Effector memory CD8-positive, alpha-beta T cell (primary cell): ENCODE results near the gene KLHL33.

Experiments used
- ATAC-seq: fragments of 150-1000 bp; cut with Tn5 transposase; replicated peaks from 2 replicates; pipeline ENCODE4 v1.10.0; 2021; ENCODE audit warnings: mild to moderate bottlenecking, moderate library complexity
- DNase-seq, 3 experiments: peaks; one replicate each; pipeline ENCODE4 v3.0.0; 2021
- H3K27ac Mint-ChIP-seq, 2 donors: one replicate each; pipeline ENCODE4 v1.8.0; 2022; ENCODE audit warnings: mild to moderate bottlenecking in 2 of 2, mixed read lengths in 2 of 2, moderate library complexity in 2 of 2
- H3K27me3 Mint-ChIP-seq, 2 donors: one replicate each; pipeline ENCODE4 v1.8.0; 2022; ENCODE audit warnings: mixed read lengths in 2 of 2
- H3K36me3 Mint-ChIP-seq: one replicate; pipeline ENCODE4 v1.8.0; 2022; ENCODE audit warnings: mild to moderate bottlenecking, moderate library complexity, mixed read lengths; ENCODE audit not compliant: insufficient read depth
- H3K4me1 Mint-ChIP-seq, 2 donors: one replicate each; pipeline ENCODE4 v1.8.0; 2022; ENCODE audit warnings: low read depth in 2 of 2, mixed read lengths in 2 of 2
- H3K4me3 Mint-ChIP-seq, 2 donors: one replicate each; pipeline ENCODE4 v1.8.0; 2022; ENCODE audit warnings: mild to moderate bottlenecking in 2 of 2, mixed read lengths in 2 of 2, moderate library complexity in 2 of 2
- H3K9me3 Mint-ChIP-seq, 2 donors: one replicate each; pipeline ENCODE4 v1.8.0; 2022; ENCODE audit warnings: mixed read lengths in 2 of 2

The KLHL33 gene

DNA sequence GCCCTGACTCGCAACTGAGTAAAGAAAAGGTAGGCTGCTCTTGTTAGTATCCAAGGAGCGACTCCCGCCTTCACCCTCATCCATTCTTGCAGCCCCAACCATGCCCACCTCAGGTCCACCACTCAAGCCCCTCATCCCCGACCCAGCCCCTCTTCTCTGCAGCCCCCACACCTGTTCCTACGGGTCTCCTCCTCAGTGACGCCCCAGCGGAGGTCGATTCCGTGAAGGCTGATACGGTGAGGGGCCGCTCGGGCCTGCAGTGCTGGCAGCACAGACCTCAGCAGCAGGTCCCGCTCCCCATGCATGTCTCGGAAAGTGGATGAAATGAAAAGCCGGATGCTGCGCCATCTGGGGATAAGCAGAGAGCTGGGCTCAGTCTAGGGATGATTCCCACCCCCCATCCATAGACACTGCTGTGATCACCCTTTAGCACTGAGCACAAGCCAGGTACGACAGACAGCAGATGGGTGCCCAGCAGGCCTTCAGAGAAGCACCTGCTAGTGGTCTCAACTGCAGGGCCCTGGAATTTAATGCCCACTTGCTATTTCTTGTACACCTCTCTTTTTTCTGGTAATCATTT is 49.6 kb downstream of the KLHL33 start:
- Mint-ChIP-seq H3K4me3 (no peak overlapping the region), H3K36me3 (peaks cover 79% of the 10 kb centered on the region), H3K4me1 (peaks cover 0 to 4% of the 10 kb centered on the region in 2 donors), H3K27me3 (no peaks in the 10 kb centered on the region), H3K9me3 (no peaks in the 10 kb centered on the region), H3K27ac (no peak overlapping the region)
- DNase-seq (no peak), ATAC-seq (no peak)

DNA sequence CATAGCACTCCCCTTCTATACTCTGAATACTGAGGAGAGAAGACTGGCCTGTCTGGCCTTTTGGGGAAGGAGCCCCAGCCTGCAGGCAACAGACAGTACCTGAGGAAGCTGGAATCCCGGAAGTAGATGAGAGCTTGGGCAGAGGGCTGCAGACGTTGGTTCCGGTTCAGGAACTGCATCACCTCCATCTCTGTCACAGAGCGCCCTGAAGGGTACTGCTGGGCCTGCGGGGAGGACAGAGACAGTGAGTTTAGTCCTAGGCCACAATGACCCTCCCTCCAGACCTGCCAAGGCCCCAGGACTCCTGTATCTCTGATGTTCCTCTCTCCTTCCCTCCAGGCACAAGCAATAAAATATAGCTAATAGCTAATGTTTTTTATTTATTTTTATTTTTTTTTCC is 51.1 kb downstream of the KLHL33 start:
- no peak for ATAC-seq
- Mint-ChIP-seq H3K4me3 (no peak overlapping the region), H3K4me1 (peaks cover 0 to 8% of the 10 kb centered on the region in 2 donors), H3K27ac (peak overlapping the region in 1 of 2 donors; percentile 51), H3K9me3 (no peaks in the 10 kb centered on the region), H3K36me3 (peaks cover 77% of the 10 kb centered on the region), H3K27me3 (no peaks in the 10 kb centered on the region)
- DNase-seq = no peak

DNA sequence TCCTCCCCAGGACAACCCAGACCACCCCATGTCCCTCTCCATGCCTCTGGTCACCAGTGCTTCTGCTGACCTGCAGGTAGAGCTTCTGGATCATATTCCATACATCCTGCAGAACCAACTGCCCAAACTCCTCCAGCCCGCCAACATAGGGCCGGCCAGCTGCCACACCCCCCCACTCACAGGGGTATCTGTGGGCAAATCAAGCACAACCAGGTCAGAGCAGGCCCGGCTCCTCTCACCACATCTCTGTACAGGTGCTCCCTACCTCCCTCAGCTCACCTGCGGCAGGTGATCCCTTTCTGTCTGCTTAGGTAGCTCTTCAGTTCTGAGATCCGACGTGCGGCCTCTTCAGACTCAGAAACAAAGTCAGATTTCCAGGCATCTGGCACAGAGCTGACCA is 51.6 kb downstream of the KLHL33 start:
- peaks cover 77% of the 10 kb centered on the region for H3K36me3 Mint-ChIP-seq
- peak overlapping the region in 1 of 2 donors; percentile 51 for H3K27ac Mint-ChIP-seq
- ATAC-seq = no peak
- H3K4me1 Mint-ChIP-seq = peaks cover 0 to 8% of the 10 kb centered on the region in 2 donors
- no peak for DNase-seq
- no peaks in the 10 kb centered on the region for H3K27me3 Mint-ChIP-seq
- H3K4me3 Mint-ChIP-seq = no peak overlapping the region
- no peaks in the 10 kb centered on the region for H3K9me3 Mint-ChIP-seq

DNA sequence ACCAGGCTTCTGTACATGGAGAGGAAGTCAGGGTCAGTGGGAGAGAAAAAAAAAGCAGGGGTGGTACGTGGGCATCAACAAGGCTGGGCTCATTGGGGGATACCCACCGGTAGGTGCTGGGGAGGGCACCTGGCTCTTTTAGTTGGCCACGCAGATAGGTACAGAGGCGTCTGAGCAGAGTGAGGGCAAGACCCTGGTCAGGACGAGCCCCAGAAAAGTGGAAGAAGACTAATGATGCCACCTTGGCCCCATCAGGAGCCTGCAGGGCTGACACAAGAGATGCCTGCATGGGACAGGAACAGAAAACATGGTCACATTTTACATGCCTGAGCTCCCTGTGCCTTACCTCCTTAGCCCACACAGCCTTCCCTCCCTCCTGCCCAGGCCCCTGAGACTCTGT is 52.3 kb downstream of the KLHL33 start:
- no peak for ATAC-seq
- peak overlapping the region in 1 of 2 donors; percentile 59 for H3K27ac Mint-ChIP-seq
- no peaks in the 10 kb centered on the region for H3K9me3 Mint-ChIP-seq
- peaks cover 75% of the 10 kb centered on the region for H3K36me3 Mint-ChIP-seq
- H3K4me3 Mint-ChIP-seq = no peak overlapping the region
- H3K27me3 Mint-ChIP-seq = no peaks in the 10 kb centered on the region
- peaks cover 0 to 8% of the 10 kb centered on the region in 2 donors for H3K4me1 Mint-ChIP-seq
- no peak for DNase-seq

DNA sequence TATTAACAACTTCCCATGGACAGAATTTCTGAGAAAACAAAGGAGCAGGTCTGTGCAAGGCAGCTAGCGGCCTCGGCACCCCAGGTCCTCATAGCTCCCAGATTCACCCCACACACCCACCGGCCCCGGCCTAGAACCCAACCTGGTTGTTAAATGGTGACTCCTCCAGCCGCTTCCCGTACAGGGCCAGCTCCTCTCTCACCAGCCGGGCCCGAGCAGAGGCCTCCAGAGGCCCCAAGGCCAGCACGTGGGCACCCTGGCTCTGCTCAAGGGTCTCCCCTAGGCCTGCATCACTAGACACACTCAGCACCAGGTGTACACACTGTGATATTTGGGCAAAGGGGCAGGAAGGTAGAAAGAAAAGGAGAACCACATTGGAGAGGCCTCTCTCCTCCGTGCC is 52.9 kb downstream of the KLHL33 start:
- DNase-seq = no peak
- Mint-ChIP-seq H3K4me1 (peaks cover 0 to 6% of the 10 kb centered on the region in 2 donors), H3K27ac (peak overlapping the region in 1 of 2 donors; percentile 59), H3K4me3 (no peak overlapping the region), H3K27me3 (no peaks in the 10 kb centered on the region), H3K9me3 (no peaks in the 10 kb centered on the region), H3K36me3 (peaks cover 75% of the 10 kb centered on the region)
- no peak for ATAC-seq

DNA sequence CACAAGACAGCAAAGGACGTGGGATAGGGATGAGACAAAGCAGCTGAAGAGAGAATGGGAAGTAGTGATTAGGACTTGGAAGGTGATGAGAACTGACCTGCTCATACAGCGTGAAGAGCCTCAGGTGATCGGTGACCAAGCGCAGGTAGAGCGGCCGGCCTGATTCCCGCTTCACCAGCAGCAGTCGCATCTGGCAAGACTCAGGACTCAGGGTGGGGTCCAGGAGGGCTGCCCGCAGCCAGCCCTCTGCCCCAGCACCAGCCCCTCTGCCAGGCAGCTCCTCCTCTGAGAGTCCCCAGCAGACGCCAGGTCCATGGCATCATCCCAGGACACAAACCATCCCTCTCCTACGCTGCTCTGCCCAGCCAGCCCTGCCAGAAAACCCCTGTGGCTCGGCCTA is 53.4 kb downstream of the KLHL33 start:
- Mint-ChIP-seq H3K36me3 (peaks cover 72% of the 10 kb centered on the region), H3K4me1 (peaks cover 0 to 4% of the 10 kb centered on the region in 2 donors), H3K27me3 (no peaks in the 10 kb centered on the region), H3K27ac (peak overlapping the region; percentile 9 to 49), H3K9me3 (no peaks in the 10 kb centered on the region), H3K4me3 (no peak overlapping the region)
- ATAC-seq = no peak
- DNase-seq = no peak

DNA sequence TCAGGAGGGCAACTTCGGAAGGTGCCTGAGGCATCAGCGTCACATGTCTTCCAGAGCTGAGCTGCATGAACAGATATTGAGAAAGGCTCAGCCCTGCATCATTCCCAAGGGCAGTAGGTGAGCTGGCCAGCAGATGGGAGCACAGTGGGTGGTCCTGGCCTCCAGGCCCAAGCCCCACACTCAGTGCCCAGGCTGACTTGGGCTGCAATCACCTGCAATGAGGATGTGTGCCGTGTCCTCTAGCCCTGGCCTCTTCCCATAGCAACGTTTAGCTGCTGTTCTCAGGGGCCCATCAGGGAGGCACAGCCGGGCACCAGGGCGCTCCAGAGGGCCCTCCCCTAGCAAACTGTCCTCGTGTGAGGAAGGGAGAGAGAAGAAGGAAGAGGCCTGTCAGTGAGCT is 54.6 kb downstream of the KLHL33 start:
- Mint-ChIP-seq H3K27me3 (no peaks in the 10 kb centered on the region), H3K27ac (peak overlapping the region in 1 of 2 donors; percentile 2), H3K9me3 (no peaks in the 10 kb centered on the region), H3K36me3 (peaks cover 71% of the 10 kb centered on the region), H3K4me1 (peaks cover 0 to 4% of the 10 kb centered on the region in 2 donors), H3K4me3 (no peak overlapping the region)
- ATAC-seq (no peak), DNase-seq (no peak)

DNA sequence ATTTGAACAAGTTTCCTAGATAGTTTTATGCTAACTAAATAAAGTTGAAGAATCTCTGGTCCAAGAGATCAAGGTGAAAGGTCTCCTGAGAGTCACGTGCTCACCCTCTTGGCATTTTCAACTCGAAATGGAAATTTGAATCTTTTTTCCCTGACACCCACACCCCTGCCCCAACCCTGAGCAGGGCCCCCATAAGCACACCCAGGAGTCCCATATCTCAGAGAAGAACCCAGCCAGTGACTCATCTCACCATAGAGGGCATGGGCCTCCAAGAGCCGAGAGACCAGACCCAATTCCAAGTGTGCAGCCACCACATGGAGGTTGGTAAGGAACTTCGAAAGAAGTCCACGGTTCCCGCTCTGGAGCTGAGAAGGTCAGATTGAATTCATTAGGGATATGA is 55.3 kb downstream of the KLHL33 start:
- peaks cover 71% of the 10 kb centered on the region for H3K36me3 Mint-ChIP-seq
- no peak for DNase-seq
- H3K4me1 Mint-ChIP-seq = peaks cover 0 to 4% of the 10 kb centered on the region in 2 donors
- ATAC-seq = no peak
- H3K27ac Mint-ChIP-seq = peak overlapping the region; percentile 2 to 56
- no peaks in the 10 kb centered on the region for H3K27me3 Mint-ChIP-seq
- H3K9me3 Mint-ChIP-seq = no peaks in the 10 kb centered on the region
- no peak overlapping the region for H3K4me3 Mint-ChIP-seq

DNA sequence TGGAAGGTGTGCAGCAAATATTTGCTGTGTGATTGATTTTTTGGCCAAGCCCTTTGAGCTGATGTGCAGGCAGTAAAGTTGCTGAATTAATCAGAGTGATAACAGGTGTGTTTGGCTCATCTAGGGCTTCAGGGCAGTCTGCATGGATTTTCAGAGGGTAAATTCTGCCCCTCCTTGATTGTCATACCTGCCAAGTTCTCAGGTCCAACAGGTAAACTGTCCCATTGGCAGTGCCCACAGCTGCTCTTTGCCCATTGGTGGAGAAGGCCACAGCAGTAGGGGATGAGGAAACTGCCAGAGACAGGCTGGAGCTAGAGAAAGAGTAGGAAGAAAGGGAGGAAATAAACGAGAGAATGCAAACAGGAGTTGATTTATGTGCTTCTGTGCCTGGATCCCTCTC is 56.2 kb downstream of the KLHL33 start:
- peaks cover 73% of the 10 kb centered on the region for H3K36me3 Mint-ChIP-seq
- H3K27ac Mint-ChIP-seq = peak overlapping the region in 1 of 2 donors; percentile 68
- H3K4me3 Mint-ChIP-seq = no peak overlapping the region
- DNase-seq = no peak
- no peaks in the 10 kb centered on the region for H3K9me3 Mint-ChIP-seq
- H3K4me1 Mint-ChIP-seq = peaks cover 0 to 4% of the 10 kb centered on the region in 2 donors
- ATAC-seq = no peak
- H3K27me3 Mint-ChIP-seq = no peaks in the 10 kb centered on the region

DNA sequence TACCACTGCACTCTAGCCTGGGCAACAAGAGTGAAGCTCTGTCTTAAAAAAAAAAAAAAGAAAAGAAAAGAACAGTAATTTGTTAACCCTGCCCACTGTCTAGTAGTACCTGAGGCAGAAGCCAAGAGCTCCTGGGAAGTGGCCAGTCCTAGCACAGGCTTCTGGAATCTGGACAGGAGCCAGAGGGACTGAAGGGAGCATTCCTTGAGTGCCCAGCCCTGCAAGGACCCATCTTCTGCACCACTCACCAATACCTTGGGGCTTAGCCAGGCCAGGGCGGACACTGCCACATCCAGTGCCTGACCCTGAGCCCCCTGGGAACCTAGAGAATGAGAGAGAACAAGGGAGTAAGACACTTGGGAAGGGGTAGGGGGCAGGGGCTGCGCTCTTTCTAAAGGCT is 58.8 kb downstream of the KLHL33 start:
- DNase-seq = no peak
- H3K36me3 Mint-ChIP-seq = peaks cover 76% of the 10 kb centered on the region

DNA sequence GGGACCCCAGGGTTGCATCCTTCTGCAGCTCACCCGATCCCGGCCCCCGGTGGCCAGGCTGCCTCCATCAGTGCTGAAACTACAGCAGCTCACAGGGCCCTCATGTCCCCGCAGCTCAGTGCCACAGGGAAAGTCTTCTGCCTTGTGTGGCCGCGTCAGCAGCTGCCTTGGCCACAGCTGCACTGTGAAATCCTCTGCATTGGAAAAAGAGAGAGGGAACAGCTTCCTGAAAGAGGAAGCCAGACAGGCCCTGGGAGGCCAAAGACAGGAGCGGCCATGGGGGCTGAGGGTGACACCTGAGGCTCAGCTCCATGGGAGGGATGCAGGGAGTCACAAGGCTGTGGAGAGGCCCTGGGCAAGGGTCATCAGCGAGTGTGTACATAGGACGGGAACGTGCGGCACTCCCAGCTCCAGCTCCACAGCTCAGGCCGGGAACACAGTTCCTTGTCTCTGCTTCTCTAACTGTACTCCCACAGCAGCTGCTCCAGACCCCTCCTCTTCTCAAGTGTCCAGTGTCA is 59.8 kb downstream of the KLHL33 start:
- Mint-ChIP-seq H3K36me3 (peaks cover 80% of the 10 kb centered on the region), H3K4me1 (peaks cover 0 to 4% of the 10 kb centered on the region in 2 donors), H3K9me3 (no peaks in the 10 kb centered on the region), H3K27ac (no peak overlapping the region), H3K27me3 (no peaks in the 10 kb centered on the region), H3K4me3 (no peak overlapping the region)
- DNase-seq (no peak), ATAC-seq (no peak)

More for the DNA sequence above, 58.8 kb downstream of the KLHL33 start:
- ATAC-seq = no peak
- H3K27me3 Mint-ChIP-seq = no peaks in the 10 kb centered on the region
- H3K27ac Mint-ChIP-seq = peak overlapping the region in 1 of 2 donors; percentile 53
- no peaks in the 10 kb centered on the region for H3K9me3 Mint-ChIP-seq
- H3K4me3 Mint-ChIP-seq = no peak overlapping the region
- H3K4me1 Mint-ChIP-seq = peaks cover 0 to 4% of the 10 kb centered on the region in 2 donors
